Testis (tissue), 2 donors: ENCODE data around the gene KIF26B.

ENCODE experiments used
- CTCF ChIP-seq, 3 experiments: fragments of 450-650 bp in 2 of 3; fragments of 200-600 bp in 1 of 3; sonication (generic) in 1 of 3; IDR thresholded peaks; one replicate each; pipeline ENCODE4 v1.5.1; 2016 to 2019; ENCODE audit warnings: antibody characterized with exemption in 3 of 3, mild to moderate bottlenecking in 2 of 3, moderate library complexity in 1 of 3
- POLR2A ChIP-seq: fragments of 450-650 bp; IDR thresholded peaks from one replicate; pipeline ENCODE4 v1.6.1; 2017; ENCODE audit warnings: antibody characterized with exemption, mild to moderate bottlenecking, moderate library complexity

- TF ChIP-seq CTCF (IDR thresholded peaks at IDR 0.05) (no peak), POLR2A (no peak)
Observed at GRCh38 chr1:245516284-245516759, 361.5 kb downstream of the KIF26B start.
